ENCODE results near the gene NCOR2. TPM values are rescaled to one million over a fixed set of nuclear protein-coding genes. Genes with fewer than 3 reads are reported as not detected.

NCOR2 gene
- total RNA-seq, 1 donor from 2014 or later = 32.9 TPM

- Histone ChIP-seq H3K9ac (ENCODE audit: low read depth in 1 of 3, low read length in 3 of 3) (no peak overlapping the region), H3K27ac (ENCODE audit: low read depth, low read length) (no peak overlapping the region), H3K4me3 (ENCODE audit: low read length in 3 of 3) (no peak overlapping the region), H3K36me3 (ENCODE audit: control insufficient read depth in 3 of 3, insufficient read depth in 3 of 3, low read length in 3 of 3) (no peaks in the 10 kb centered on the region), H3K4me1 (ENCODE audit: control insufficient read depth in 3 of 3, insufficient read depth in 3 of 3, low read length in 3 of 3) (peaks cover 12 to 42% (median 38%) of the 10 kb centered on the region in 3 donors), H3K9me3 (ENCODE audit: control insufficient read depth in 3 of 3, low read length in 3 of 3) (no peaks in the 10 kb centered on the region), H3K27me3 (ENCODE audit: control insufficient read depth in 3 of 3, insufficient read depth in 3 of 3, low read length in 3 of 3) (no peaks in the 10 kb centered on the region)
Measured at GRCh38 chr12:124561231-124561630, 6.2 kb downstream of the NCOR2 start.

GRCh38 chr12:124560146-124560890 is 7.1 kb downstream of the NCOR2 start:
- Histone ChIP-seq H3K27me3 (ENCODE audit: control insufficient read depth in 3 of 3, insufficient read depth in 3 of 3, low read length in 3 of 3) (no peaks in the 10 kb centered on the region), H3K4me1 (ENCODE audit: control insufficient read depth in 3 of 3, insufficient read depth in 3 of 3, low read length in 3 of 3) (peaks cover 14 to 46% (median 43%) of the 10 kb centered on the region in 3 donors), H3K27ac (ENCODE audit: low read depth, low read length) (no peak overlapping the region), H3K9ac (ENCODE audit: low read depth in 1 of 3, low read length in 3 of 3) (no peak overlapping the region), H3K36me3 (ENCODE audit: control insufficient read depth in 3 of 3, insufficient read depth in 3 of 3, low read length in 3 of 3) (no peaks in the 10 kb centered on the region), H3K9me3 (ENCODE audit: control insufficient read depth in 3 of 3, low read length in 3 of 3) (no peaks in the 10 kb centered on the region), H3K4me3 (ENCODE audit: low read length in 3 of 3) (no peak overlapping the region)

DNA sequence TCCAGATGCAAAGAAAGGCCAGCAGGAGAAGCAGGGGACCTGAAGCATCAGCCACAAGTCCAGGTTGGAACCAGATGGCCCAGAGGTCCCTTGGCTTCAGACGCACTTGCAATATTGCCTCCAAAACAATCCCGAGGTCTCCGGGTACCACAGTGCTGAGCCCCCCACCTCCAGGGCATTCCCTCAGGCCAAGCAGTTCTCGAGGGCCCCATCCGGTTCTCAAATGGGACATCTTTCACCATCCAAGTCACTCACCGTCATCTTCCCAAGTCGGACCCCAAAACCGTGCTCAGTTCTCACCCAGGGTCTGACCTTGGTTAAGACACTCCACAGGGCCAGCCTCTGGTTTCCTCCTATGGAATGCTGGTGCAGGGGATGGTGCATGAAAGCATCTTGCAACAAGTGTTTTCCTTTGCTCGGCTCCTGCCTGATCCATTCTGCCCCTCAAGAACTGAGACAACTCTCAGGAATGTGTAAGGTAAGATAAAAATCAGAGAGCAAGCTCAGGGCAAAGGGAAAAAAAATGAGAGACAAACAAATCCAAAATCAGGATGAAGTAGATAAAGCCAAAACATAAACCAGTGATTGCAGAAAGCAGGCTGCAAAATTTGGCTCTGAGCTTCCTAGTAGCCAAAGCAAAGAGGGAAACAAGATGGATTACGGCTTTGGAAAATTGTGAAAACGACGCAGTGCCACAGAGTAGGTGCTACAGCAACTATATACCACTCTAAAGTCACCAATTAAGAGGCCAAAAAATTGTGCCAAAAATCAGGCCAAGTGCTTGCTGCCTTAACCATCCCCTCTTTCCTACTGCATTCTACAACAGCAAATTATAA is 8.0 kb downstream of the NCOR2 start:
- Histone ChIP-seq H3K36me3 (ENCODE audit: control insufficient read depth in 3 of 3, insufficient read depth in 3 of 3, low read length in 3 of 3) (no peaks in the 10 kb centered on the region), H3K4me1 (ENCODE audit: control insufficient read depth in 3 of 3, insufficient read depth in 3 of 3, low read length in 3 of 3) (peaks cover 19 to 48% (median 46%) of the 10 kb centered on the region in 3 donors), H3K4me3 (ENCODE audit: low read length in 3 of 3) (no peak overlapping the region), H3K9ac (ENCODE audit: low read depth in 1 of 3, low read length in 3 of 3) (no peak overlapping the region), H3K27ac (ENCODE audit: low read depth, low read length) (no peak overlapping the region), H3K9me3 (ENCODE audit: control insufficient read depth in 3 of 3, low read length in 3 of 3) (no peaks in the 10 kb centered on the region), H3K27me3 (ENCODE audit: control insufficient read depth in 3 of 3, insufficient read depth in 3 of 3, low read length in 3 of 3) (no peaks in the 10 kb centered on the region)

DNA sequence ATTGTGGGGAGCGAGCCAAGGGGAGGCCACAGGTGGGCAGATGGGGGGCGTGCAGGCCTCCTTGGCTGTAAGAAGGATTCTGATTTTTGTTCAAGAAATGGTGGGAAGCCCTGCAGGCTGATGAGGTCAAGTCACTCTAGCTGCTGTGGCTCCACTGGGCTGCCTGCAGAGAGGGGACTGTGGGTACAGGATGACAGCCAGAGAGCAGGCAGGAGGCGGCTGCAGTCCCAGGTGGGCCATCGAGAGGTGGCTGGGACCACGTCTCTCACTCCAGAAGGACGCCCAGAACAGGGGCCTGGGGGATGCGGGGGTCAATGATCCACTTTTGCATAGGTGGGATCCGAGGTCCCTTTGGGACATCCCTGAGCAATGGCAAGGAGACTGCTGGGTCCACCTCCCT is 9.1 kb downstream of the NCOR2 start:
- Histone ChIP-seq H3K4me1 (ENCODE audit: control insufficient read depth in 3 of 3, insufficient read depth in 3 of 3, low read length in 3 of 3) (peaks cover 18 to 51% (median 50%) of the 10 kb centered on the region in 3 donors), H3K27ac (ENCODE audit: low read depth, low read length) (no peak overlapping the region), H3K9me3 (ENCODE audit: control insufficient read depth in 3 of 3, low read length in 3 of 3) (no peaks in the 10 kb centered on the region), H3K9ac (ENCODE audit: low read depth in 1 of 3, low read length in 3 of 3) (no peak overlapping the region), H3K4me3 (ENCODE audit: low read length in 3 of 3) (no peak overlapping the region), H3K36me3 (ENCODE audit: control insufficient read depth in 3 of 3, insufficient read depth in 3 of 3, low read length in 3 of 3) (no peaks in the 10 kb centered on the region), H3K27me3 (ENCODE audit: control insufficient read depth in 3 of 3, insufficient read depth in 3 of 3, low read length in 3 of 3) (no peaks in the 10 kb centered on the region)

- Histone ChIP-seq H3K4me3 (ENCODE audit: low read length in 3 of 3) (no peak overlapping the region), H3K27ac (ENCODE audit: low read depth, low read length) (no peak overlapping the region), H3K36me3 (ENCODE audit: control insufficient read depth in 3 of 3, insufficient read depth in 3 of 3, low read length in 3 of 3) (no peaks in the 10 kb centered on the region), H3K27me3 (ENCODE audit: control insufficient read depth in 3 of 3, insufficient read depth in 3 of 3, low read length in 3 of 3) (no peaks in the 10 kb centered on the region), H3K9ac (ENCODE audit: low read depth in 1 of 3, low read length in 3 of 3) (peak overlapping the region in 2 of 3 donors; percentile 5 to 40), H3K4me1 (ENCODE audit: control insufficient read depth in 3 of 3, insufficient read depth in 3 of 3, low read length in 3 of 3) (peaks cover 18 to 53% (median 47%) of the 10 kb centered on the region in 3 donors), H3K9me3 (ENCODE audit: control insufficient read depth in 3 of 3, low read length in 3 of 3) (no peaks in the 10 kb centered on the region)
Measured at GRCh38 chr12:124557518-124558223, 9.7 kb downstream of the NCOR2 start.

- Histone ChIP-seq H3K9me3 (ENCODE audit: control insufficient read depth in 3 of 3, low read length in 3 of 3) (no peaks in the 10 kb centered on the region), H3K4me1 (ENCODE audit: control insufficient read depth in 3 of 3, insufficient read depth in 3 of 3, low read length in 3 of 3) (peaks cover 23 to 58% (median 53%) of the 10 kb centered on the region in 3 donors), H3K4me3 (ENCODE audit: low read length in 3 of 3) (no peak overlapping the region), H3K9ac (ENCODE audit: low read depth in 1 of 3, low read length in 3 of 3) (peak overlapping the region in 1 of 3 donors; percentile 40), H3K27ac (ENCODE audit: low read depth, low read length) (no peak overlapping the region), H3K27me3 (ENCODE audit: control insufficient read depth in 3 of 3, insufficient read depth in 3 of 3, low read length in 3 of 3) (no peaks in the 10 kb centered on the region), H3K36me3 (ENCODE audit: control insufficient read depth in 3 of 3, insufficient read depth in 3 of 3, low read length in 3 of 3) (no peaks in the 10 kb centered on the region)
Measured at GRCh38 chr12:124556896-124557501, 10.4 kb downstream of the NCOR2 start.

GRCh38 chr12:124556074-124556466 is 11.3 kb downstream of the NCOR2 start:
- Histone ChIP-seq H3K36me3 (ENCODE audit: control insufficient read depth in 3 of 3, insufficient read depth in 3 of 3, low read length in 3 of 3) (no peaks in the 10 kb centered on the region), H3K9ac (ENCODE audit: low read depth in 1 of 3, low read length in 3 of 3) (no peak overlapping the region), H3K9me3 (ENCODE audit: control insufficient read depth in 3 of 3, low read length in 3 of 3) (no peaks in the 10 kb centered on the region), H3K4me1 (ENCODE audit: control insufficient read depth in 3 of 3, insufficient read depth in 3 of 3, low read length in 3 of 3) (peaks cover 32 to 61% (median 59%) of the 10 kb centered on the region in 3 donors), H3K27ac (ENCODE audit: low read depth, low read length) (no peak overlapping the region), H3K27me3 (ENCODE audit: control insufficient read depth in 3 of 3, insufficient read depth in 3 of 3, low read length in 3 of 3) (no peaks in the 10 kb centered on the region), H3K4me3 (ENCODE audit: low read length in 3 of 3) (no peak overlapping the region)

GRCh38 chr12:124555168-124556073 is 12.0 kb downstream of the NCOR2 start:
- peaks cover 39 to 65% (median 65%) of the 10 kb centered on the region in 3 donors for H3K4me1 ChIP-seq (ENCODE audit: control insufficient read depth in 3 of 3, insufficient read depth in 3 of 3, low read length in 3 of 3)
- peak overlapping the region in 2 of 3 donors; percentile 61 to 75 for H3K9ac ChIP-seq (ENCODE audit: low read depth in 1 of 3, low read length in 3 of 3)
- no peaks in the 10 kb centered on the region for H3K27me3 ChIP-seq (ENCODE audit: control insufficient read depth in 3 of 3, insufficient read depth in 3 of 3, low read length in 3 of 3)
- H3K27ac ChIP-seq (ENCODE audit: low read depth, low read length) = no peak overlapping the region
- no peaks in the 10 kb centered on the region for H3K9me3 ChIP-seq (ENCODE audit: control insufficient read depth in 3 of 3, low read length in 3 of 3)
- H3K4me3 ChIP-seq (ENCODE audit: low read length in 3 of 3) = peak overlapping the region in 2 of 3 donors; percentile 48 to 49
- H3K36me3 ChIP-seq (ENCODE audit: control insufficient read depth in 3 of 3, insufficient read depth in 3 of 3, low read length in 3 of 3) = no peaks in the 10 kb centered on the region
